Measurements from ENCODE around the gene NEMF. TPM values are rescaled to one million over a fixed set of nuclear protein-coding genes. Genes with fewer than 3 reads are reported as not detected.

Gene NEMF
- total and polyA plus RNA-seq, 2 donors (not counting 1 experiment from before 2014, with no cell fraction given), result 26.7 to 127 TPM

DNA sequence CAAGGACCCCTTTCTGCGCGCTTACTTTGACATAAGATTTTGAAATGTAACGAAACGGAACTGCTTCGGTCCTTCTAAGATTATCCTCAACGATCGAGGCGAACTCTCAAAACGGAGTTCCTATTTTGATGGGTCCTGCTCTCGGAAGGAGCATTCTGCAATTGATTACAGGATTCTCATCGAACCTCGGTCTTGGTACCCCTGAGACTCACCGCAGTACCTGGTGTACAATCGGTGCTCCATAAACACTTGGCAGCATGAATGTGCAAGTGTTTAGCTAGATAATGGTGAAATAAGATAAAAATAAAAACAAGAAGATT is 530 bp upstream of the NEMF start:
- 0% methylated on average over 11 of the region's 14 CpGs for WGBS (ENCODE audit: insufficient coverage)
- peaks cover 2% of the 10 kb centered on the region for H3K9me3 Mint-ChIP-seq (ENCODE audit: insufficient read depth)
- H3K4me1 ChIP-seq (ENCODE audit: control insufficient read depth in 2 of 2, insufficient read depth in 2 of 2, low read length in 2 of 2), result peaks cover 25 to 35% of the 10 kb centered on the region in 2 donors
- peaks cover 47% of the 10 kb centered on the region for H3K79me2 ChIP-seq (ENCODE audit: control insufficient read depth, insufficient read depth, low read length)
- H3K27ac Mint-ChIP-seq, result peak overlapping the region; percentile 98
- TF ChIP-seq, protein P1, sequence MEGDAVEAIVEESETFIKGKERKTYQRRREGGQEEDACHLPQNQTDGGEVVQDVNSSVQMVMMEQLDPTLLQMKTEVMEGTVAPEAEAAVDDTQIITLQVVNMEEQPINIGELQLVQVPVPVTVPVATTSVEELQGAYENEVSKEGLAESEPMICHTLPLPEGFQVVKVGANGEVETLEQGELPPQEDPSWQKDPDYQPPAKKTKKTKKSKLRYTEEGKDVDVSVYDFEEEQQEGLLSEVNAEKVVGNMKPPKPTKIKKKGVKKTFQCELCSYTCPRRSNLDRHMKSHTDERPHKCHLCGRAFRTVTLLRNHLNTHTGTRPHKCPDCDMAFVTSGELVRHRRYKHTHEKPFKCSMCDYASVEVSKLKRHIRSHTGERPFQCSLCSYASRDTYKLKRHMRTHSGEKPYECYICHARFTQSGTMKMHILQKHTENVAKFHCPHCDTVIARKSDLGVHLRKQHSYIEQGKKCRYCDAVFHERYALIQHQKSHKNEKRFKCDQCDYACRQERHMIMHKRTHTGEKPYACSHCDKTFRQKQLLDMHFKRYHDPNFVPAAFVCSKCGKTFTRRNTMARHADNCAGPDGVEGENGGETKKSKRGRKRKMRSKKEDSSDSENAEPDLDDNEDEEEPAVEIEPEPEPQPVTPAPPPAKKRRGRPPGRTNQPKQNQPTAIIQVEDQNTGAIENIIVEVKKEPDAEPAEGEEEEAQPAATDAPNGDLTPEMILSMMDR (IDR thresholded peaks at IDR 0.05), result peak; percentile 35
- TF ChIP-seq EZH2 (IDR thresholded peaks at IDR 0.05; ENCODE audit: borderline replicate concordance, insufficient read depth, low read depth, low read length, poor library complexity, severe bottlenecking), result no peak
- H3K9ac ChIP-seq (ENCODE audit: low read length), result peak overlapping the region; percentile 95
- H3K4me3 ChIP-seq (ENCODE audit: control extremely low read depth in 1 of 5, extremely low read depth in 1 of 5, insufficient read depth in 1 of 5, low read depth in 2 of 5, low read length in 4 of 5), result peak overlapping the region; percentile 78 to 99 (median 99)
- H3K27me3 ChIP-seq (replicated peaks in 1 of 4; ENCODE audit: control extremely low read depth in 1 of 4, control insufficient read depth in 3 of 4, insufficient read depth in 4 of 4, low read length in 3 of 4), result no peaks in the 10 kb centered on the region
- peak overlapping the region; percentile 85 for H2AFZ ChIP-seq (ENCODE audit: insufficient read depth, low read depth, low read length, poor library complexity, severe bottlenecking)
- ATAC-seq (ENCODE audit: low read depth) (peak; percentile 5), DNase-seq (no peak)
- peaks cover 47% of the 10 kb centered on the region for H3K4me1 Mint-ChIP-seq
- H3K27me3 Mint-ChIP-seq, result no peaks in the 10 kb centered on the region
- intact Hi-C loops (cut with micrococcal nuclease), result loop anchor here (1.0 to 5.0 kb wide), 8 partner anchors 9 to 679 kb away; partner anchors contain the start of genes ARF6, DNAAF2, KLHDC2 and MAP4K5
- H3K4me2 ChIP-seq (replicated peaks; ENCODE audit: low read depth, low read length, poor library complexity, severe bottlenecking), result peak overlapping the region; percentile 82
- H3K36me3 ChIP-seq (replicated peaks in 1 of 2; ENCODE audit: control extremely low read depth in 1 of 2, control insufficient read depth in 1 of 2, extremely low read depth in 1 of 2, insufficient read depth in 2 of 2, low read length in 1 of 2), result peaks cover 5 to 15% of the 10 kb centered on the region in 2 experiments
- H3K9me3 ChIP-seq (ENCODE audit: control extremely low read depth in 1 of 3, control insufficient read depth in 2 of 3, insufficient read depth in 1 of 3, low read length in 2 of 3), result no peaks in the 10 kb centered on the region
- peak overlapping the region; percentile 98 for H3K4me3 Mint-ChIP-seq
- ChIA-PET POLR2A (interaction anchor here (0.5 to 2.0 kb wide), 16 partner anchors 9 to 459 kb away, joined by 3 to 31 read pairs (median 6); partner anchors contain the start of genes DMAC2L, KLHDC2, L2HGDH and MGAT2), CTCF (interaction anchor here (0.6 to 4.8 kb wide), 47 partner anchors 8 to 680 kb away, joined by 3 to 106 read pairs (median 5); partner anchors contain the start of genes ARF6, MGAT2, RPL36AL and SOS2)
- H3K27ac ChIP-seq (ENCODE audit: low read length in 2 of 2), result peak overlapping the region; percentile 72 to 88
- H4K20me1 ChIP-seq (ENCODE audit: control insufficient read depth, insufficient read depth, low read length, poor library complexity, severe bottlenecking), result no peaks in the 10 kb centered on the region

DNA sequence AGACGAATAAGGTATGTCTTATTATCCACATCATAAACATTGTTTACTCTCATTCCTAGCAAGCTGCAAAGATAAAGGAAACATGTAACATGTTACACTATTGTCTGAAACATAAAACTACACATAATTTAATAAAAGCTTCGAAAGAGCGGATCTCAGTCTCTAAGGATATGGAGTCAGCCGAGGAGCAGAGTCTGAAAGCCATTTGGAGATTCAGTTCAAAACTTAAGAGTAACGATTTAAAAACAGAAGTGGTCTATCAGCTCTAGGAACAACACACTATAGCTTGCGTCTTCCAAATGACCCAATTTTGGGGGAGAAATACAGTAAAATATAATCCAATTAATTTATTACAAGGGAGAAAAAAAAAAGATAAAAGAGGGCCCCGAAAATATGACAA is 775 bp downstream of the NEMF start:
- no peaks in the 10 kb centered on the region for H3K27me3 Mint-ChIP-seq
- Histone ChIP-seq H3K4me2 (replicated peaks; ENCODE audit: low read depth, low read length, poor library complexity, severe bottlenecking) (peak overlapping the region; percentile 82), H3K27me3 (replicated peaks in 1 of 4; ENCODE audit: control extremely low read depth in 1 of 4, control insufficient read depth in 3 of 4, insufficient read depth in 4 of 4, low read length in 3 of 4) (no peaks in the 10 kb centered on the region), H3K9ac (ENCODE audit: low read length) (peak overlapping the region; percentile 95), H3K27ac (ENCODE audit: low read length in 2 of 2) (peak overlapping the region; percentile 72 to 88), H3K4me3 (ENCODE audit: control extremely low read depth in 1 of 5, extremely low read depth in 1 of 5, insufficient read depth in 1 of 5, low read depth in 2 of 5, low read length in 4 of 5) (peak overlapping the region; percentile 78 to 99 (median 99)), H3K36me3 (replicated peaks in 1 of 2; ENCODE audit: control extremely low read depth in 1 of 2, control insufficient read depth in 1 of 2, extremely low read depth in 1 of 2, insufficient read depth in 2 of 2, low read length in 1 of 2) (peaks cover 5 to 18% of the 10 kb centered on the region in 2 experiments), H3K9me3 (ENCODE audit: control extremely low read depth in 1 of 3, control insufficient read depth in 2 of 3, insufficient read depth in 1 of 3, low read length in 2 of 3) (no peaks in the 10 kb centered on the region), H3K4me1 (ENCODE audit: control insufficient read depth in 2 of 2, insufficient read depth in 2 of 2, low read length in 2 of 2) (peaks cover 15 to 27% of the 10 kb centered on the region in 2 donors), H2AFZ (ENCODE audit: insufficient read depth, low read depth, low read length, poor library complexity, severe bottlenecking) (peak overlapping the region; percentile 85), H3K79me2 (ENCODE audit: control insufficient read depth, insufficient read depth, low read length) (peaks cover 57% of the 10 kb centered on the region), H4K20me1 (ENCODE audit: control insufficient read depth, insufficient read depth, low read length, poor library complexity, severe bottlenecking) (no peaks in the 10 kb centered on the region)
- peaks cover 39% of the 10 kb centered on the region for H3K4me1 Mint-ChIP-seq
- DNase-seq (no peak), ATAC-seq (ENCODE audit: low read depth) (no peak)
- no peaks in the 10 kb centered on the region for H3K9me3 Mint-ChIP-seq (ENCODE audit: insufficient read depth)
- WGBS (ENCODE audit: insufficient coverage), result no CpG with 5 or more reads among the region's 7 CpGs
- ChIA-PET POLR2A (interaction anchor here (0.5 to 2.0 kb wide), 12 partner anchors 10 to 949 kb away, joined by 3 to 31 read pairs (median 6); partner anchors contain the start of genes DMAC2L, DNAAF2, KLHDC2 and L2HGDH), CTCF (interaction anchor here (0.6 to 4.8 kb wide), 42 partner anchors 11 to 680 kb away, joined by 3 to 106 read pairs (median 5); partner anchors contain the start of genes ARF6, KLHDC1, MAP4K5 and MGAT2)
- peak overlapping the region; percentile 98 for H3K27ac Mint-ChIP-seq
- TF ChIP-seq, protein P1 (IDR thresholded peaks at IDR 0.05), result no peak
- no peak for TF ChIP-seq EZH2 (IDR thresholded peaks at IDR 0.05; ENCODE audit: borderline replicate concordance, insufficient read depth, low read depth, low read length, poor library complexity, severe bottlenecking)
- peak overlapping the region; percentile 98 for H3K4me3 Mint-ChIP-seq
- intact Hi-C loops (cut with micrococcal nuclease), result loop anchor here (2.0 to 5.0 kb wide), 5 partner anchors 40 to 680 kb away; partner anchors contain the start of genes ARF6, DNAAF2, KLHDC2 and MAP4K5

Measured in B cell (primary cell).